HCEC 1CT (cell line): ENCODE data around the gene ATP11B.
A peak's percentile ranks its signal among the peaks of the same experiment; 100 is the strongest.
"Not testable (repeated sequence)": the region's sequence is repeated elsewhere in the genome, so short reads cannot be mapped to it uniquely, and the experiment has no call there.

Experiments used
- DNase-seq: peaks from one replicate; pipeline ENCODE4 v3.0.0-alpha.2; 2017

ATP11B gene

GRCh38 chr3:182795389-182795782 lies 2.1 kb downstream of the ATP11B start:
- DNase-seq = no peak

- no peak for DNase-seq
These were observed 3.0 kb downstream of the ATP11B start for GRCh38 chr3:182796310-182796709.

DNA sequence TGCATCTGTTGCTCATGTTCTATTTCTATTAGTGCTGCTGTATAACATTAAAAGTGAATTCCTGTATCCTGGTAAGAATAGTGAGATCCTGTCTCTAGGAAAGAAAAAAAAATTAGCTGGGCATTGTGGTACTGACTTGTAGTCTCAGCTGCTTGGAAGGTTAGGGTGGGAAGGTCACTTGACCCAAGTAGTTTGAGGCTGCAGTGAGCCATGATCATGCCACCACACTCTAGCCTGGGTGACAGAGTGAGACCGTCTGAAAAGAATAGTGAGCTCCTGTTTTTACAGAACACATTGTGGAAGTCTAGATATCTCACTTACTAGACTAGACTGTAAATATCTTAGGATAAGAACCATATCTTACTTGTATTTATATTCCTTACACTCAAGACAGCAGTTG lies 4.6 kb downstream of the ATP11B start:
- DNase-seq = no peak

- DNase-seq = not testable (repeated sequence)
These were observed 5.8 kb downstream of the ATP11B start for GRCh38 chr3:182799143-182799542.

GRCh38 chr3:182800508-182800907 lies 7.2 kb downstream of the ATP11B start:
- no peak for DNase-seq

DNA sequence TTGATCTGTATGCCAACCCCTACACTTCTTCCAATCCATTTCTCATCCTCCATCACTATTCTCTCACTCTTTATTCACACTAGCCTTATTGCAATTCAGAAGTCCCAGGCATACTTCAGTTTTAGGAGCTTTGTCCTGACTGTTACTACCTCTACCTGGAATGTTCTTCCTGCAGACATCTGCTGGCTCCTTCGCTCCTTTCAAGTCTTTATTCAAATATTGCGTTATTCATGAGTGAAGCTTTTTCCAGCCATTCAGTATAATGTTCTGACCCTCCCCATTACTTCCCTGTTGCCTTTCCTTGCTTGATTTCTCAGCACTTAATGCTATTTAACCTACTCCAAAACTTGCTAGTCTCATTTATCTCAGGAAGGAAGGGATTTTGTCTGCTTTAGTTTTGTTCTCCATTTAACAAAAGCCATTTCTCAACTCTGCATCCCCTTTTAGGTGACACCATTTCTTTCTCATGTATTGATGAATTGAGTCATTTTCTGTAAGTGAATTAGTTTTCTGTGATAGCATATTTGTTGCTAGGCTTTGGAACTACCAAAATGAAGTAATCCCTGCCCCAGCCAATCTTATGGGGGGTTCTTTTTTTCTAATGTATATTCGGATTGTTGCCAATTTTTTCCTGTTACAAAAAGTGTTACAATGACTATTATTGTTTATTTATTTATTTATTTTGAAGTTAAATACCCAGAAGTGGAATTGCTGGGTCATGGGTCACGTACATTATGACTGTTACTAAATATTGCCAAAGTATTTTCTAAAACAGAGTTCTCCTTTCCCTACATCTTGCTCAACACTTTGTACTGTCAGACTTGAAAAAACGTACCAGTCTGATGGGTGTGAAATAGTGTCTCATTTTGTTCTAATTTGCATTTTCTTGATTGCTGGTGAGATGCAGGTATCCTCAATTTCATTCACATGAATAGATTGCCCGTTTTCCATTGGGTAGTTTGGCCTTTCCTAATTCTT lies 9.4 kb downstream of the ATP11B start:
- no peak for DNase-seq

- no peak for DNase-seq
These were observed 10.3 kb downstream of the ATP11B start for GRCh38 chr3:182803596-182803995.

- DNase-seq = no peak
These were observed 13.8 kb downstream of the ATP11B start for GRCh38 chr3:182807061-182807460.

- no peak for DNase-seq
These were observed 14.9 kb downstream of the ATP11B start for GRCh38 chr3:182808041-182808770.

GRCh38 chr3:182809531-182809930 lies 16.2 kb downstream of the ATP11B start:
- DNase-seq = no peak

GRCh38 chr3:182810574-182811268 lies 17.4 kb downstream of the ATP11B start:
- DNase-seq = peak; percentile 65

GRCh38 chr3:182811269-182811596 lies 17.9 kb downstream of the ATP11B start:
- no peak for DNase-seq

GRCh38 chr3:182812123-182812522 lies 18.8 kb downstream of the ATP11B start:
- no peak for DNase-seq

- DNase-seq = no peak
These were observed 21.2 kb downstream of the ATP11B start for GRCh38 chr3:182814419-182815062.

DNA sequence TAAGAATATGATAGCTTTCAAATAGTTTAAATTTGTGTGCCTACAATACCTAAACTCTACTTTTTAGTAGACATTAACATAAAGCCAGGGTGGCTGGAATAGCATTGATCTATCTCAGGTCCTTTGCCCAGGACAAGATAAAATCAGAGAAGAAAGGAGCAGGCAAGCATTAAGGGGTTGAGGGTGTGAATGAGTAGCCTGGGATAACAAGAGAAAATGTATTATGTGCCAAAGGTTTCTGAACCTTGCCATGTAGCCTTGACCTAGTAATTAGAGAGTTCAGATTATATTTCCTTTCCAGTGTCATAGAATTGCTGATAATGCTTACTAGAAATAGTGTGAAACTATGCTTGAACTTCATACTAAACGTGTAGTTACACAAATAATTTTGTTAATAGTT lies 22.9 kb downstream of the ATP11B start:
- no peak for DNase-seq

DNA sequence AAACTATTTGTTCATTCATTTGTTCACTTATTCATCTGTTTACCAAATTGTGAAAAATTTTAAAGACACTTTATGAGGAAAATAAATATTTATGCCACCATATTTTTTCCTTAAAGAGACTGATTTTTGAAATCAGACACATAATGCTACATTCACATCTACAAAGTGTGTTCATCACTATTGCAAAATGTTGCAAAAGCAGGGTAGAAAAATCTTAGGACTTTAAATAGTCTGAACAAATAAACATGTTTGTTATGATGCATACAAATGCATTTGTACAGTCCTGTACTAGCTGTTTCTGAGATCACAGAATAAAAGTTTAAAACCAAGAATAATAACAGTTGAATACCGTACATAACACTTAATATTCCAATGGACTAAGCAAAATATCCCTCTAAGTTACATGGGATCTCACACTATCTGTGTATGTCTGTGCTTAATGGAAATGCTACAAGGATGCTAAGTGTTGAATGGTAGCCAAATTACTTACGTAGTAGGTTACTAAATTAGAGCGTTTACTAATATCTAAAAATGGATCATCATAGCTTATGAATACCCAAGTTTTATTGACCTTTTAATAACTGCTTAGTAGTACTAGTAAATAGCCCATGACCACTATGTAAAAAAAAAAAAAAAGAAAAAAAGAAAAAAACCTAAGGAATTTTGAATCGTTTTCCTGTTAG lies 25.1 kb downstream of the ATP11B start:
- DNase-seq = no peak

DNA sequence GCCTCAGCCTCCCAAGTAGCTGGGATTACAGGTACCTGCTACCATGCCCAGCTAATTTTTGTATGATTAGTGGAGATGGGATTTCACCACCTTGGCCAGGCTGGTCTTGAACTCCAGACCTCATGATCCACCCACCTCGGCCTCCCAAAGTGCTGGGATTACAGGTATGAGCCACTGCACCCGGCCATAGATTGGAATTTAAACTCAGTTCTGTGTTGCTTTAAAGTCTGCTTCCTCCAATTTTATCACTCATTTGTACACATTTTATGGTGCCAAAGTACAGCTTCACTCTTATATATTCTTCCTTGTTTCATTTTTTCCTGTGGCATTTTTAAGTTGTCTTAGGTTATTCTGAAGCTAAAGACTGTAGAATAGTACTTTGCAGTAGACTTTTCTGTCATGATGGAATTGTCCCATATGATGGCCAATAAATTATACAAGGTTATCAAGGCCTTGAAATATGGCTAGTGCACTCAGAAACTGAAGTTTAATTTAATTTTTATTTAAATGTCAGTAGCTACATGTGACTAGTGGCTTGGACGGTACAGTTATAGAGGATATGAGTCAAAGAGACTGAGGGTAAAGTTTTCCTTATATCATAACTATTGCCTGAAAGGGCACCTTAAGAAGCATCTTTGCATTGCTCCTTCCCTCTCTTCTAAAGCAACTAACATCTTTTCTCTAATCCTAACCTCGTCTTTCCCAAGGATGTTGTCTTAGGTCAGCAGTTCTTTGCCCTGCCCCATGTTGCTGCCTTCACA lies 28.1 kb downstream of the ATP11B start:
- no peak for DNase-seq

DNA sequence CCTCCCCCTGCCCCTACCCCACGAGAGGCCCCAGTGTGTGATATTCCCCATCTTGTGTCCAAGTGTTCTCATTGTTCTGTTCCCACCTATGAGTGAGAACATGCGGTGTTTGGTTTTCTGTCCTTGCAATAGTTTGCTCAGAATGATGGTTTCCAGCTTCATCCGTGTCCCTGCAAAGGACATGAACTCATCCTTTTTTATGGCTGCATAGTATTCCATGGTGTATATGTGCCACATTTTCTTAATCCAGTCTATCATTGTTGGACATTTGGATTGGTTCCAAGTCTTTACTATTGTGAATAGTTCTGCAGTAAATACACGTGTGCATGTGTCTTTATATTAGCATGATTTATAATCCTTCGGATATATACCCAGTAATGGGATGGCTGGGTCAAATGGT lies 29.0 kb downstream of the ATP11B start:
- not testable (repeated sequence) for DNase-seq

DNA sequence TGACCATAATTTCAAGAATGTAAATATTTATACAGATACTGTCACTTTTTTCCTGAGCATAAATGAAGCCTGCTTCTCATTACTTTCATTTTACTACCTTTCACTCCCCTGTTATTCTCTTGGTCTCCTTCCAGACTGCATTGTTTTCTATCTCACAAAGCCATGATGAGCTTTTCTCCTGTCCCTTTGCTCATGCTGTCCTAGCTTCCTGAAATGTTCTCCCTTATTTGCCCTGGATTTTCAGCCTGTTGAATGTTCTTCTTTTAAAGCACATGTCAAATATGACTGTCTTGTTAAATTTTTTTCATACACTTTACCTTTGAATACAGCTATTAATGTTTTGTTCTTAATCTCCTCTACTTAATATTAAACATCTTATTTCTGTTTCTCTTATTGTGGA lies 31.7 kb downstream of the ATP11B start:
- no peak for DNase-seq

GRCh38 chr3:182829761-182830405 lies 36.6 kb downstream of the ATP11B start:
- no peak for DNase-seq

- peak; percentile 47 for DNase-seq
These were observed 44.7 kb downstream of the ATP11B start for GRCh38 chr3:182837855-182838454.
